Large intestine (tissue), 3 donors: Measurements from ENCODE around the gene NIPSNAP3A. TPM values are rescaled to one million over a fixed set of nuclear protein-coding genes. Genes with fewer than 3 reads are reported as not detected.

ENCODE experiments used
- DNase-seq, 2 donors: peaks; one replicate each; pipeline versions ENCODE4 v3.0.0 to v3.0.0-alpha.2; 2013
- H3K27ac ChIP-seq: one replicate; pipeline ENCODE4 v1.5.1; 2013; ENCODE audit warnings: low read length
- H3K27me3 ChIP-seq: 2 replicates; pipeline ENCODE4 v1.6.1; 2013; ENCODE audit warnings: low read length; ENCODE audit not compliant: control insufficient read depth, insufficient read depth
- H3K36me3 ChIP-seq: 2 replicates; pipeline ENCODE4 v1.6.1; 2013; ENCODE audit warnings: low read length; ENCODE audit not compliant: control insufficient read depth, insufficient read depth
- H3K4me1 ChIP-seq: one replicate; pipeline ENCODE4 v1.6.1; 2013; ENCODE audit warnings: low read length; ENCODE audit not compliant: control insufficient read depth, insufficient read depth
- H3K4me3 ChIP-seq: one replicate; pipeline ENCODE4 v1.5.1; 2013; ENCODE audit warnings: low read length
- H3K9me3 ChIP-seq: one replicate; pipeline ENCODE4 v1.6.1; 2013; ENCODE audit warnings: mild to moderate bottlenecking, low read depth, low read length, moderate library complexity; ENCODE audit not compliant: control insufficient read depth
- WGBS: methylation state at CpG from one replicate; pipeline ENCODE4 v1.1.5; 2013; ENCODE audit warnings: low lambda C conversion rate; ENCODE audit not compliant: insufficient coverage; 5-methylcytosine and 5-hydroxymethylcytosine counted together
- polyA plus RNA-seq: library from polyadenylated mRNA; unstranded; fragments of 120-200 nt; gene quantifications from one replicate; pipeline ENCODE4 v1.2.1, GENCODE V29; 2013

Gene NIPSNAP3A
- polyA plus RNA-seq, 1 donor = 48.8 TPM

GRCh38 chr9:104802110-104802509 lies 54.6 kb downstream of the NIPSNAP3A start:
- no peak for DNase-seq
- no CpG with 5 or more reads among the region's 5 CpGs for WGBS
- H3K9me3 ChIP-seq = no peaks in the 10 kb centered on the region
- H3K4me3 ChIP-seq = no peak overlapping the region
- H3K36me3 ChIP-seq = peaks cover 76% of the 10 kb centered on the region
- H3K4me1 ChIP-seq = no peaks in the 10 kb centered on the region
- no peaks in the 10 kb centered on the region for H3K27me3 ChIP-seq
- H3K27ac ChIP-seq = no peak overlapping the region

- no peak overlapping the region for H3K4me3 ChIP-seq
- H3K9me3 ChIP-seq = no peaks in the 10 kb centered on the region
- DNase-seq = no peak
- peaks cover 78% of the 10 kb centered on the region for H3K36me3 ChIP-seq
- H3K27me3 ChIP-seq = no peaks in the 10 kb centered on the region
- WGBS = 100% methylated on average over 1 of the region's 2 CpGs
- H3K4me1 ChIP-seq = no peaks in the 10 kb centered on the region
- H3K27ac ChIP-seq = no peak overlapping the region
These were observed 55.4 kb downstream of the NIPSNAP3A start for GRCh38 chr9:104802906-104803305.

GRCh38 chr9:104805441-104805840 lies 58.0 kb downstream of the NIPSNAP3A start:
- H3K27ac ChIP-seq = no peak overlapping the region
- WGBS = no CpG with 5 or more reads among the region's 2 CpGs
- no peak for DNase-seq
- no peaks in the 10 kb centered on the region for H3K9me3 ChIP-seq
- no peak overlapping the region for H3K4me3 ChIP-seq
- no peaks in the 10 kb centered on the region for H3K27me3 ChIP-seq
- H3K4me1 ChIP-seq = no peaks in the 10 kb centered on the region
- peaks cover 63% of the 10 kb centered on the region for H3K36me3 ChIP-seq

GRCh38 chr9:104808035-104808614 lies 60.6 kb downstream of the NIPSNAP3A start:
- peak in 1 of 2 donors; percentile 7 for DNase-seq
- no peaks in the 10 kb centered on the region for H3K9me3 ChIP-seq
- no peak overlapping the region for H3K27ac ChIP-seq
- H3K27me3 ChIP-seq = no peaks in the 10 kb centered on the region
- no peak overlapping the region for H3K4me3 ChIP-seq
- H3K4me1 ChIP-seq = no peaks in the 10 kb centered on the region
- WGBS = no CpG with 5 or more reads among the region's 3 CpGs
- peaks cover 52% of the 10 kb centered on the region for H3K36me3 ChIP-seq

Other genes starting within 250 kb of the NIPSNAP3A start
- not detected for gene OR13F1, start 243.4 kb upstream of the NIPSNAP3A start, polyA plus RNA-seq
- not detected for gene OR13C4, start 220.5 kb upstream of the NIPSNAP3A start, polyA plus RNA-seq
- 0.04 TPM for gene OR13C3, start 210.8 kb upstream of the NIPSNAP3A start, polyA plus RNA-seq
- gene OR13C8, start 178.5 kb upstream of the NIPSNAP3A start, polyA plus RNA-seq = not detected
- gene OR13C5, start 148.3 kb upstream of the NIPSNAP3A start, polyA plus RNA-seq = not detected
- not detected for gene OR13C2, start 142.1 kb upstream of the NIPSNAP3A start, polyA plus RNA-seq
- not detected for gene OR13C9, start 129.5 kb upstream of the NIPSNAP3A start, polyA plus RNA-seq
- gene OR13D1, start 53.2 kb upstream of the NIPSNAP3A start, polyA plus RNA-seq = not detected
- 4.6 TPM for gene NIPSNAP3B, start 16.4 kb downstream of the NIPSNAP3A start, polyA plus RNA-seq
- 8.6 TPM for gene ABCA1, start 180.5 kb downstream of the NIPSNAP3A start, polyA plus RNA-seq